ENCODE measurements around the gene SHB. TPM values are rescaled to one million over a fixed set of nuclear protein-coding genes. Genes with fewer than 3 reads are reported as not detected.

Gene SHB
- total RNA-seq, 2 experiments from 2014 or later: 1.1 to 1.2 TPM

- Mint-ChIP-seq H3K27me3 (no peaks in the 10 kb centered on the region), H3K9me3 (no peaks in the 10 kb centered on the region), H3K4me3 (no peak overlapping the region), H3K36me3 (ENCODE audit: low read depth) (no peaks in the 10 kb centered on the region), H3K4me1 (ENCODE audit: low read depth) (no peaks in the 10 kb centered on the region), H3K27ac (no peak overlapping the region)
- ChIA-PET CTCF (no interaction called here), POLR2A (no interaction called here)
- H3K4me1 ChIP-seq (ENCODE audit: insufficient read depth, low read length): peaks cover 13% of the 10 kb centered on the region
- H3K9me3 ChIP-seq (ENCODE audit: control insufficient read depth in 1 of 2, insufficient read depth in 1 of 2, low read length in 2 of 2): no peaks in the 10 kb centered on the region
- no peaks in the 10 kb centered on the region for H3K27me3 ChIP-seq (ENCODE audit: control insufficient read depth in 1 of 2, insufficient read depth in 2 of 2, low read length in 2 of 2)
- no peak overlapping the region for H3K4me3 ChIP-seq (ENCODE audit: low read length)
- ATAC-seq (ENCODE audit: poor library complexity) (no peak), DNase-seq (no peak)
- no peak for TF ChIP-seq CTCF (IDR thresholded peaks at IDR 0.05)
- intact Hi-C loops (cut with DNase I, micrococcal nuclease): no loop called here
- no peaks in the 10 kb centered on the region for H3K36me3 ChIP-seq (ENCODE audit: insufficient read depth, low read length)
- no peak overlapping the region for H3K27ac ChIP-seq (ENCODE audit: low read depth in 1 of 2, low read length in 2 of 2)
Measured at GRCh38 chr9:38003946-38004808, 64.8 kb downstream of the SHB start.

- TF ChIP-seq CTCF (IDR thresholded peaks at IDR 0.05): no peak
- Mint-ChIP-seq H3K27me3 (no peaks in the 10 kb centered on the region), H3K36me3 (ENCODE audit: low read depth) (no peaks in the 10 kb centered on the region), H3K4me1 (ENCODE audit: low read depth) (no peaks in the 10 kb centered on the region), H3K4me3 (no peak overlapping the region), H3K27ac (no peak overlapping the region), H3K9me3 (no peaks in the 10 kb centered on the region)
- ChIA-PET CTCF (no interaction called here), POLR2A (no interaction called here)
- ATAC-seq (ENCODE audit: poor library complexity) (no peak), DNase-seq (peak in 1 of 14 experiments; percentile 54)
- peaks cover 5% of the 10 kb centered on the region for H3K4me1 ChIP-seq (ENCODE audit: insufficient read depth, low read length)
- no peaks in the 10 kb centered on the region for H3K36me3 ChIP-seq (ENCODE audit: insufficient read depth, low read length)
- intact Hi-C loops (cut with DNase I, micrococcal nuclease): no loop called here
- H3K4me3 ChIP-seq (ENCODE audit: low read length): no peak overlapping the region
- no peaks in the 10 kb centered on the region for H3K27me3 ChIP-seq (ENCODE audit: control insufficient read depth in 1 of 2, insufficient read depth in 2 of 2, low read length in 2 of 2)
- H3K9me3 ChIP-seq (ENCODE audit: control insufficient read depth in 1 of 2, insufficient read depth in 1 of 2, low read length in 2 of 2): no peaks in the 10 kb centered on the region
- H3K27ac ChIP-seq (ENCODE audit: low read depth in 1 of 2, low read length in 2 of 2): no peak overlapping the region
Measured at GRCh38 chr9:38003230-38003629, 65.8 kb downstream of the SHB start.

- H3K27ac Mint-ChIP-seq: no peak overlapping the region
Measured at GRCh38 chr9:38001430-38001829, 67.6 kb downstream of the SHB start.

More at GRCh38 chr9:38001430-38001829, 67.6 kb downstream of the SHB start:
- H3K36me3 ChIP-seq (ENCODE audit: insufficient read depth, low read length): no peaks in the 10 kb centered on the region
- H3K4me1 ChIP-seq (ENCODE audit: insufficient read depth, low read length): peaks cover 3% of the 10 kb centered on the region
- Mint-ChIP-seq H3K36me3 (ENCODE audit: low read depth) (no peaks in the 10 kb centered on the region), H3K27me3 (no peaks in the 10 kb centered on the region), H3K9me3 (no peaks in the 10 kb centered on the region), H3K4me1 (ENCODE audit: low read depth) (no peaks in the 10 kb centered on the region), H3K4me3 (no peak overlapping the region)
- ChIA-PET POLR2A (no interaction called here), CTCF (no interaction called here)
- no peak overlapping the region for H3K4me3 ChIP-seq (ENCODE audit: low read length)
- no peak overlapping the region for H3K27ac ChIP-seq (ENCODE audit: low read depth in 1 of 2, low read length in 2 of 2)
- no peaks in the 10 kb centered on the region for H3K9me3 ChIP-seq (ENCODE audit: control insufficient read depth in 1 of 2, insufficient read depth in 1 of 2, low read length in 2 of 2)
- no peak for TF ChIP-seq CTCF (IDR thresholded peaks at IDR 0.05)
- H3K27me3 ChIP-seq (ENCODE audit: control insufficient read depth in 1 of 2, insufficient read depth in 2 of 2, low read length in 2 of 2): no peaks in the 10 kb centered on the region
- DNase-seq (no peak), ATAC-seq (ENCODE audit: poor library complexity) (no peak)
- intact Hi-C loops (cut with DNase I, micrococcal nuclease): no loop called here
